HL-60 (cell line): ENCODE measurements around the gene CDC20.

Source experiments
- GABPA ChIP-seq: IDR thresholded peaks from 2 replicates; pipeline ENCODE4 v1.6.1; 2012; ENCODE audit warnings: low read depth
- POLR2AphosphoS5 ChIP-seq: IDR thresholded peaks from 2 replicates; pipeline ENCODE4 v1.6.1; 2012; ENCODE audit warnings: low read depth
- TF ChIP-seq, protein P1 (sequence below): IDR thresholded peaks from one replicate; pipeline ENCODE4 v1.5.1; 2011; ENCODE audit warnings: low read length, control low read depth, inconsistent platforms; ENCODE audit not compliant: insufficient read depth

GRCh38 chr1:43410571-43410970 is 51.8 kb downstream of the CDC20 start:
- TF ChIP-seq, protein P1, sequence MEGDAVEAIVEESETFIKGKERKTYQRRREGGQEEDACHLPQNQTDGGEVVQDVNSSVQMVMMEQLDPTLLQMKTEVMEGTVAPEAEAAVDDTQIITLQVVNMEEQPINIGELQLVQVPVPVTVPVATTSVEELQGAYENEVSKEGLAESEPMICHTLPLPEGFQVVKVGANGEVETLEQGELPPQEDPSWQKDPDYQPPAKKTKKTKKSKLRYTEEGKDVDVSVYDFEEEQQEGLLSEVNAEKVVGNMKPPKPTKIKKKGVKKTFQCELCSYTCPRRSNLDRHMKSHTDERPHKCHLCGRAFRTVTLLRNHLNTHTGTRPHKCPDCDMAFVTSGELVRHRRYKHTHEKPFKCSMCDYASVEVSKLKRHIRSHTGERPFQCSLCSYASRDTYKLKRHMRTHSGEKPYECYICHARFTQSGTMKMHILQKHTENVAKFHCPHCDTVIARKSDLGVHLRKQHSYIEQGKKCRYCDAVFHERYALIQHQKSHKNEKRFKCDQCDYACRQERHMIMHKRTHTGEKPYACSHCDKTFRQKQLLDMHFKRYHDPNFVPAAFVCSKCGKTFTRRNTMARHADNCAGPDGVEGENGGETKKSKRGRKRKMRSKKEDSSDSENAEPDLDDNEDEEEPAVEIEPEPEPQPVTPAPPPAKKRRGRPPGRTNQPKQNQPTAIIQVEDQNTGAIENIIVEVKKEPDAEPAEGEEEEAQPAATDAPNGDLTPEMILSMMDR, result no peak
- no peak for TF ChIP-seq GABPA
- no peak for TF ChIP-seq POLR2AphosphoS5
